IgD-negative memory B cell (primary cell): ENCODE results near the gene PTPRG. TPM values are rescaled to one million over a fixed set of nuclear protein-coding genes. Genes with fewer than 3 reads are reported as not detected.

Source experiments
- H3K27ac Mint-ChIP-seq, 3 donors: one replicate each; pipeline ENCODE4 v1.8.0; 2020 to 2022; ENCODE audit warnings: mild to moderate bottlenecking in 3 of 3, mixed read lengths in 3 of 3, moderate library complexity in 1 of 3
- H3K27me3 Mint-ChIP-seq: one replicate; pipeline ENCODE4 v1.8.0; 2021; ENCODE audit warnings: mixed read lengths
- H3K36me3 Mint-ChIP-seq: one replicate; pipeline ENCODE4 v1.8.0; 2020; ENCODE audit warnings: mild to moderate bottlenecking, mixed read lengths
- H3K4me1 Mint-ChIP-seq, 3 donors: one replicate each; pipeline ENCODE4 v1.8.0; 2020 to 2022; ENCODE audit warnings: mixed read lengths in 3 of 3, mild to moderate bottlenecking in 1 of 3
- H3K4me3 Mint-ChIP-seq, 4 donors: one replicate each; pipeline ENCODE4 v1.8.0; 2020 to 2022; ENCODE audit warnings: mild to moderate bottlenecking in 4 of 4, mixed read lengths in 4 of 4, moderate library complexity in 3 of 4
- H3K9me3 Mint-ChIP-seq, 3 donors: one replicate each; pipeline ENCODE4 v1.8.0; 2020 to 2021; ENCODE audit warnings: mixed read lengths in 3 of 3, mild to moderate bottlenecking in 1 of 3
- polyA plus RNA-seq: library from polyadenylated mRNA; unstranded; fragments of 300-500 nt; fragmentation: Illumina TruSeq; gene quantifications from one replicate; pipeline ENCODE4 v1.2.3, GENCODE V29; 2021

PTPRG gene
- polyA plus RNA-seq, 1 donor from 2014 or later = 1.9 TPM

GRCh38 chr3:61983479-61983878 is 422.1 kb downstream of the PTPRG start:
- Mint-ChIP-seq H3K4me3 (no peak overlapping the region), H3K27me3 (no peaks in the 10 kb centered on the region), H3K4me1 (peaks cover 0 to 2% (median 0%) of the 10 kb centered on the region in 3 donors), H3K27ac (no peak overlapping the region), H3K9me3 (no peaks in the 10 kb centered on the region), H3K36me3 (no peaks in the 10 kb centered on the region)

- no peak overlapping the region for H3K4me3 Mint-ChIP-seq
- no peaks in the 10 kb centered on the region for H3K27me3 Mint-ChIP-seq
- H3K27ac Mint-ChIP-seq = no peak overlapping the region
- no peaks in the 10 kb centered on the region for H3K4me1 Mint-ChIP-seq
- no peaks in the 10 kb centered on the region for H3K9me3 Mint-ChIP-seq
- H3K36me3 Mint-ChIP-seq = no peaks in the 10 kb centered on the region
Observed at GRCh38 chr3:61985020-61985419, 423.6 kb downstream of the PTPRG start.

GRCh38 chr3:61986473-61986872 is 425.1 kb downstream of the PTPRG start:
- H3K36me3 Mint-ChIP-seq = no peaks in the 10 kb centered on the region
- H3K4me1 Mint-ChIP-seq = no peaks in the 10 kb centered on the region
- H3K9me3 Mint-ChIP-seq = no peaks in the 10 kb centered on the region

GRCh38 chr3:61989681-61990080 is 428.3 kb downstream of the PTPRG start:
- H3K4me3 Mint-ChIP-seq = no peak overlapping the region
- H3K4me1 Mint-ChIP-seq = no peaks in the 10 kb centered on the region
- H3K9me3 Mint-ChIP-seq = no peaks in the 10 kb centered on the region
- H3K36me3 Mint-ChIP-seq = no peaks in the 10 kb centered on the region
- H3K27me3 Mint-ChIP-seq = no peaks in the 10 kb centered on the region
- no peak overlapping the region for H3K27ac Mint-ChIP-seq

More at GRCh38 chr3:61986473-61986872, 425.1 kb downstream of the PTPRG start:
- Mint-ChIP-seq H3K27me3 (no peaks in the 10 kb centered on the region), H3K27ac (no peak overlapping the region), H3K4me3 (no peak overlapping the region)

- H3K4me3 Mint-ChIP-seq = no peak overlapping the region
- no peak overlapping the region for H3K27ac Mint-ChIP-seq
- no peaks in the 10 kb centered on the region for H3K4me1 Mint-ChIP-seq
Observed at GRCh38 chr3:61990327-61991027, 429.1 kb downstream of the PTPRG start.

GRCh38 chr3:61991706-61992105 is 430.3 kb downstream of the PTPRG start:
- Mint-ChIP-seq H3K4me1 (no peaks in the 10 kb centered on the region), H3K36me3 (peaks cover 2% of the 10 kb centered on the region), H3K27ac (no peak overlapping the region), H3K4me3 (no peak overlapping the region), H3K9me3 (peaks cover 0 to 1% (median 0%) of the 10 kb centered on the region in 3 donors), H3K27me3 (no peaks in the 10 kb centered on the region)

More at GRCh38 chr3:61990327-61991027, 429.1 kb downstream of the PTPRG start:
- H3K27me3 Mint-ChIP-seq = no peaks in the 10 kb centered on the region
- H3K9me3 Mint-ChIP-seq = peaks cover 0 to 1% (median 0%) of the 10 kb centered on the region in 3 donors
- no peaks in the 10 kb centered on the region for H3K36me3 Mint-ChIP-seq

GRCh38 chr3:61996366-61996765 is 435.0 kb downstream of the PTPRG start:
- Mint-ChIP-seq H3K36me3 (peaks cover 2% of the 10 kb centered on the region), H3K4me3 (no peak overlapping the region), H3K9me3 (peaks cover 0 to 5% (median 0%) of the 10 kb centered on the region in 3 donors), H3K4me1 (no peaks in the 10 kb centered on the region), H3K27me3 (no peaks in the 10 kb centered on the region), H3K27ac (no peak overlapping the region)

GRCh38 chr3:61997101-61997500 is 435.7 kb downstream of the PTPRG start:
- Mint-ChIP-seq H3K27ac (no peak overlapping the region), H3K4me3 (no peak overlapping the region), H3K36me3 (peaks cover 2% of the 10 kb centered on the region), H3K27me3 (no peaks in the 10 kb centered on the region), H3K4me1 (no peaks in the 10 kb centered on the region), H3K9me3 (peaks cover 0 to 5% (median 0%) of the 10 kb centered on the region in 3 donors)

GRCh38 chr3:62003835-62004234 is 442.5 kb downstream of the PTPRG start:
- peaks cover 0 to 2% (median 2%) of the 10 kb centered on the region in 3 donors for H3K9me3 Mint-ChIP-seq
- H3K36me3 Mint-ChIP-seq = no peaks in the 10 kb centered on the region
- no peak overlapping the region for H3K4me3 Mint-ChIP-seq
- H3K4me1 Mint-ChIP-seq = no peaks in the 10 kb centered on the region
- H3K27ac Mint-ChIP-seq = no peak overlapping the region
- no peaks in the 10 kb centered on the region for H3K27me3 Mint-ChIP-seq

- no peaks in the 10 kb centered on the region for H3K4me1 Mint-ChIP-seq
- no peak overlapping the region for H3K4me3 Mint-ChIP-seq
- no peaks in the 10 kb centered on the region for H3K27me3 Mint-ChIP-seq
- H3K36me3 Mint-ChIP-seq = peaks cover 2% of the 10 kb centered on the region
- H3K27ac Mint-ChIP-seq = no peak overlapping the region
- peaks cover 0 to 2% (median 2%) of the 10 kb centered on the region in 3 donors for H3K9me3 Mint-ChIP-seq
Observed at GRCh38 chr3:62007036-62007435, 445.7 kb downstream of the PTPRG start.

GRCh38 chr3:62010989-62011388 is 449.6 kb downstream of the PTPRG start:
- Mint-ChIP-seq H3K4me3 (no peak overlapping the region), H3K36me3 (peaks cover 2% of the 10 kb centered on the region)

GRCh38 chr3:62011666-62012065 is 450.3 kb downstream of the PTPRG start:
- no peaks in the 10 kb centered on the region for H3K9me3 Mint-ChIP-seq
- no peaks in the 10 kb centered on the region for H3K27me3 Mint-ChIP-seq
- H3K4me3 Mint-ChIP-seq = no peak overlapping the region
- peaks cover 2% of the 10 kb centered on the region for H3K36me3 Mint-ChIP-seq
- no peaks in the 10 kb centered on the region for H3K4me1 Mint-ChIP-seq
- H3K27ac Mint-ChIP-seq = no peak overlapping the region

More at GRCh38 chr3:62010989-62011388, 449.6 kb downstream of the PTPRG start:
- Mint-ChIP-seq H3K27ac (peak overlapping the region in 1 of 3 donors; percentile 11), H3K4me1 (no peaks in the 10 kb centered on the region), H3K9me3 (no peaks in the 10 kb centered on the region), H3K27me3 (no peaks in the 10 kb centered on the region)

GRCh38 chr3:62013951-62014350 is 452.6 kb downstream of the PTPRG start:
- Mint-ChIP-seq H3K9me3 (no peaks in the 10 kb centered on the region), H3K27me3 (no peaks in the 10 kb centered on the region), H3K36me3 (peaks cover 2% of the 10 kb centered on the region), H3K27ac (no peak overlapping the region), H3K4me3 (no peak overlapping the region), H3K4me1 (no peaks in the 10 kb centered on the region)

GRCh38 chr3:62015111-62015510 is 453.7 kb downstream of the PTPRG start:
- Mint-ChIP-seq H3K27ac (no peak overlapping the region), H3K4me3 (no peak overlapping the region), H3K36me3 (peaks cover 2% of the 10 kb centered on the region), H3K4me1 (no peaks in the 10 kb centered on the region), H3K9me3 (peaks cover 0 to 1% (median 0%) of the 10 kb centered on the region in 3 donors), H3K27me3 (no peaks in the 10 kb centered on the region)

- H3K4me3 Mint-ChIP-seq = no peak overlapping the region
- peaks cover 0 to 1% (median 0%) of the 10 kb centered on the region in 3 donors for H3K9me3 Mint-ChIP-seq
- H3K27ac Mint-ChIP-seq = no peak overlapping the region
- no peaks in the 10 kb centered on the region for H3K27me3 Mint-ChIP-seq
- no peaks in the 10 kb centered on the region for H3K4me1 Mint-ChIP-seq
- H3K36me3 Mint-ChIP-seq = no peaks in the 10 kb centered on the region
Observed at GRCh38 chr3:62019906-62020305, 458.5 kb downstream of the PTPRG start.

- Mint-ChIP-seq H3K36me3 (no peaks in the 10 kb centered on the region), H3K27ac (no peak overlapping the region), H3K4me3 (no peak overlapping the region), H3K27me3 (no peaks in the 10 kb centered on the region), H3K4me1 (no peaks in the 10 kb centered on the region), H3K9me3 (peaks cover 0 to 1% (median 0%) of the 10 kb centered on the region in 3 donors)
Observed at GRCh38 chr3:62020706-62021105, 459.3 kb downstream of the PTPRG start.
